Activated naive CD8-positive, alpha-beta T cell treated with anti-CD3 and anti-CD28 coated beads, Interleukin-2, amount 50 U/mL, for 24 hours (primary cell): ENCODE measurements around the gene MRE11.
"Not testable (repeated sequence)": the region's sequence is repeated elsewhere in the genome, so short reads cannot be mapped to it uniquely, and the experiment has no call there.

Source experiments
- ATAC-seq: fragments of 150-1000 bp; cut with Tn5 transposase; one replicate; pipeline ENCODE4 v1.10.0; 2021
- DNase-seq: peaks from one replicate; pipeline ENCODE4 v3.0.0; 2021
- H3K27ac Mint-ChIP-seq: one replicate; pipeline ENCODE4 v1.8.0; 2021; ENCODE audit warnings: mild to moderate bottlenecking, mixed read lengths
- H3K27me3 Mint-ChIP-seq: one replicate; pipeline ENCODE4 v1.8.0; 2021; ENCODE audit warnings: mixed read lengths
- H3K36me3 Mint-ChIP-seq: one replicate; pipeline ENCODE4 v1.8.0; 2021; ENCODE audit warnings: low read depth, mixed read lengths
- H3K4me1 Mint-ChIP-seq: one replicate; pipeline ENCODE4 v1.8.0; 2021; ENCODE audit warnings: mixed read lengths
- H3K4me3 Mint-ChIP-seq: one replicate; pipeline ENCODE4 v1.8.0; 2021; ENCODE audit warnings: mild to moderate bottlenecking, moderate library complexity, mixed read lengths
- H3K9me3 Mint-ChIP-seq: one replicate; pipeline ENCODE4 v1.8.0; 2021; ENCODE audit warnings: mixed read lengths

Gene MRE11

GRCh38 chr11:94423507-94423906 is 70.1 kb downstream of the MRE11 start:
- H3K9me3 Mint-ChIP-seq = peaks cover 4% of the 10 kb centered on the region
- H3K36me3 Mint-ChIP-seq = peaks cover 58% of the 10 kb centered on the region
- no peak for DNase-seq
- H3K4me3 Mint-ChIP-seq = no peak overlapping the region
- ATAC-seq = no peak
- H3K27ac Mint-ChIP-seq = no peak overlapping the region
- H3K4me1 Mint-ChIP-seq = no peaks in the 10 kb centered on the region
- no peaks in the 10 kb centered on the region for H3K27me3 Mint-ChIP-seq

- Mint-ChIP-seq H3K4me3 (no peak overlapping the region), H3K9me3 (no peaks in the 10 kb centered on the region), H3K4me1 (no peaks in the 10 kb centered on the region), H3K36me3 (peaks cover 37% of the 10 kb centered on the region), H3K27ac (no peak overlapping the region), H3K27me3 (no peaks in the 10 kb centered on the region)
- no peak for DNase-seq
- no peak for ATAC-seq
Measured at GRCh38 chr11:94418123-94418765, 75.4 kb downstream of the MRE11 start.

- Mint-ChIP-seq H3K9me3 (peaks cover 4% of the 10 kb centered on the region), H3K27ac (no peak overlapping the region), H3K4me1 (no peaks in the 10 kb centered on the region), H3K4me3 (no peak overlapping the region), H3K36me3 (peaks cover 37% of the 10 kb centered on the region), H3K27me3 (no peaks in the 10 kb centered on the region)
- ATAC-seq (no peak), DNase-seq (no peak)
Measured at GRCh38 chr11:94417386-94417987, 76.2 kb downstream of the MRE11 start.

- ATAC-seq (no peak), DNase-seq (no peak)
- peaks cover 6% of the 10 kb centered on the region for H3K4me1 Mint-ChIP-seq
- H3K27ac Mint-ChIP-seq = no peak overlapping the region
- peaks cover 27% of the 10 kb centered on the region for H3K36me3 Mint-ChIP-seq
- H3K27me3 Mint-ChIP-seq = peaks cover 20% of the 10 kb centered on the region
- H3K9me3 Mint-ChIP-seq = peaks cover 44% of the 10 kb centered on the region
- H3K4me3 Mint-ChIP-seq = no peak overlapping the region
Measured at GRCh38 chr11:94405062-94405833, 88.4 kb downstream of the MRE11 start.

GRCh38 chr11:94402355-94402754 is 91.3 kb downstream of the MRE11 start:
- H3K36me3 Mint-ChIP-seq = peaks cover 4% of the 10 kb centered on the region
- peaks cover 6% of the 10 kb centered on the region for H3K4me1 Mint-ChIP-seq
- peaks cover 45% of the 10 kb centered on the region for H3K27me3 Mint-ChIP-seq
- ATAC-seq = no peak
- DNase-seq = no peak
- no peak overlapping the region for H3K4me3 Mint-ChIP-seq
- peaks cover 21% of the 10 kb centered on the region for H3K9me3 Mint-ChIP-seq
- no peak overlapping the region for H3K27ac Mint-ChIP-seq

DNA sequence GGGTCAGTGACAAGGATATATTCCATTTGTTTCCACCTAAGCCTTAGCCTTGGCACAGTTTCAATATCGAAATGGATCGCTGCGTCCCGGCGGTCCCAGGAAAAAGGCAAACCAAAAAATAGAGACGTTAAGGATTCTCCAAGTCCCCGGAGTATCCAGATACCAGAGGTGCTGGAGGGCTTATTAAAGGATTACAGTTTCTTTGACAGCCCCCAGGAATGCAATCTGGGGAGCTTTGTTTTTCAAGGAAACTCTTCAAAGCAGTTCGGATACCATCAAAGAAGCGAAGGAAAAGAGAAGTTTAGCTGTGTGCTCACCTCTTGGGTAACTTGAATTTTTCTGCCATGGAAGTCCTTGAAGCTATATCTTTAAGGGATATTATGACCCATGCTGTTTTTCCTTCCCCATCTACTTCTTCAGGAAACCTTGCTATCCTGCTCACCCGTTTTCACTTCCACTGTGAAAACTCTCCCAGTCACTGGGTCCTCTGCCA is 91.8 kb downstream of the MRE11 start:
- Mint-ChIP-seq H3K27ac (no peak overlapping the region), H3K4me1 (peaks cover 6% of the 10 kb centered on the region), H3K9me3 (peaks cover 19% of the 10 kb centered on the region), H3K36me3 (peaks cover 1% of the 10 kb centered on the region), H3K27me3 (peaks cover 45% of the 10 kb centered on the region), H3K4me3 (no peak overlapping the region)
- DNase-seq (no peak), ATAC-seq (no peak)

GRCh38 chr11:94400839-94401772 is 92.5 kb downstream of the MRE11 start, which contains the start of gene GPR83:
GPR83 (minus strand) TSS chr11:94401419; CDS start chr11:94401247, 172 bp downstream.
- no peak for DNase-seq
- peaks cover 1% of the 10 kb centered on the region for H3K36me3 Mint-ChIP-seq
- H3K27me3 Mint-ChIP-seq = peaks cover 48% of the 10 kb centered on the region
- peaks cover 15% of the 10 kb centered on the region for H3K9me3 Mint-ChIP-seq
- H3K4me3 Mint-ChIP-seq = no peak within 1 kb of the TSS
- no peak within 1 kb of the TSS for H3K27ac Mint-ChIP-seq
- H3K4me1 Mint-ChIP-seq = peaks cover 6% of the 10 kb centered on the region
- ATAC-seq = no peak

DNA sequence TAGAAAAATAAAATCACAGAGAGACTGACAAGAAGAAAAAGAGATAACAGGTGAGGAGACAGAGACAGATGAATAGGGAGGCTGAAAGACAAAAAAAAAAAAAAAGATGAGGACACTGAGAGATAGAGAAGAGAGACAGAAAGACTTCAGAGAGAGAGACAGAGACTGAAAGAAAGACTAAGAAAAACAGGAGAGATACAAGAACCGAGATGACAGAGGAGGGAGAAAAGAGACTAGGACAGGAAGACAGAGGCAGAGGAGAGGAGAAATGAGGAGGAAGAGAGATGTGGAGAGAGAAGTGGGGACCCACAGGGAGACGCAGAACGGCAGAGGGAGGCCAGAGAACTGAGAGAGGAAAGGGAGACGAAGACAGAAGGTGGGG is 93.2 kb downstream of the MRE11 start:
- peaks cover 6% of the 10 kb centered on the region for H3K4me1 Mint-ChIP-seq
- no peak overlapping the region for H3K4me3 Mint-ChIP-seq

GRCh38 chr11:94400050-94400449 is 93.6 kb downstream of the MRE11 start:
- H3K36me3 Mint-ChIP-seq = peaks cover 1% of the 10 kb centered on the region
- no peak overlapping the region for H3K27ac Mint-ChIP-seq
- no peak for ATAC-seq

More for the DNA sequence above, 93.2 kb downstream of the MRE11 start:
- H3K9me3 Mint-ChIP-seq = peaks cover 11% of the 10 kb centered on the region
- DNase-seq = no peak
- H3K36me3 Mint-ChIP-seq = peaks cover 1% of the 10 kb centered on the region
- no peak for ATAC-seq
- H3K27me3 Mint-ChIP-seq = peaks cover 48% of the 10 kb centered on the region
- H3K27ac Mint-ChIP-seq = no peak overlapping the region

DNA sequence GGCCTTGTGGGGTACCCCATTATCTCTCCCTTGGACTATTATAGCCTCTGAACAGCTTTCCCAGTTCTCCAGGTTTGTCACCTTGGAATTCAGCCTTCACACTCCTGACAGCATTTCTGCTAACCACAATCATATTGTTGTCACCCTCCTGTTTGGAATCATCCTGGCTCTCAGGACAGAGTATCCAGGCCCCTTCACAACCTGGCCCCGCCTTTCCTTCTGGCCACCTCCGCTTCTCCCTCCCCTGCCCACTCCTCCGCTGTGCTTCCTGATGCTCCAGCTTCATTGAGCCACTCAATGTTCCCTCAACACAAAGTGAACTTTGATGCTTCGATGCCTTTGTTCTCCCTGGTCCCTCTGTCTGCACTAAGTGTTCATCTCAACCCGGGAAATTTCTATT is 95.5 kb downstream of the MRE11 start:
- DNase-seq (no peak), ATAC-seq (no peak)
- Mint-ChIP-seq H3K27me3 (peaks cover 52% of the 10 kb centered on the region), H3K27ac (no peak overlapping the region), H3K36me3 (peaks cover 1% of the 10 kb centered on the region), H3K4me3 (no peak overlapping the region), H3K9me3 (peaks cover 7% of the 10 kb centered on the region), H3K4me1 (peaks cover 6% of the 10 kb centered on the region)

More at GRCh38 chr11:94400050-94400449, 93.6 kb downstream of the MRE11 start:
- Mint-ChIP-seq H3K27me3 (peaks cover 49% of the 10 kb centered on the region), H3K4me3 (no peak overlapping the region), H3K9me3 (peaks cover 11% of the 10 kb centered on the region), H3K4me1 (peaks cover 6% of the 10 kb centered on the region)
- DNase-seq = no peak

- no peak overlapping the region for H3K4me3 Mint-ChIP-seq
- DNase-seq = no peak
- ATAC-seq = no peak
Measured at GRCh38 chr11:94396282-94396681, 97.4 kb downstream of the MRE11 start.

GRCh38 chr11:94391937-94392336 is 101.7 kb downstream of the MRE11 start:
- H3K36me3 Mint-ChIP-seq, H3K4me1 Mint-ChIP-seq, DNase-seq, H3K27ac Mint-ChIP-seq, H3K27me3 Mint-ChIP-seq, H3K4me3 Mint-ChIP-seq, ATAC-seq, H3K9me3 Mint-ChIP-seq: not testable (repeated sequence)

More at GRCh38 chr11:94396282-94396681, 97.4 kb downstream of the MRE11 start:
- peaks cover 6% of the 10 kb centered on the region for H3K4me1 Mint-ChIP-seq
- peaks cover 5% of the 10 kb centered on the region for H3K9me3 Mint-ChIP-seq
- H3K27me3 Mint-ChIP-seq = peaks cover 40% of the 10 kb centered on the region
- peaks cover 1% of the 10 kb centered on the region for H3K36me3 Mint-ChIP-seq
- H3K27ac Mint-ChIP-seq = no peak overlapping the region

DNA sequence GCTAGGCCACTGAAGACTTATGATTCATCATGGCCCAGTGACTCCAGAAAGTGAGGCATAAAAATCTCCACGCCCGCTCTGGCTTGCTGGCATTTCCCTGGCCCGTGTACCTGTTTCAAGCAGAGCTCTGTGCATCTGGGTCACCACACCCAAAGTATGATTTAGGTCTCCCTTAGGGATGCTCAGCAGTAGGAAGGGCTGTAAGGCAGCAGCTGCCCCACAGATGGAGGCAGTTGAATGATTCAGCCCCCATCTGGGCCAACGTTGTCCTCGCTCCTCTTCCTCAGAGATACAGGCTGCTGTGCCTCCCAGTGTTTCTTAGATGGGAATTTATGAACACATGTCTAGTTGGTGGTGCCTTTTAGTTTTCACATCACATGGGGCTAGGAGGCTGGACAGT is 114.0 kb downstream of the MRE11 start:
- H3K4me3 Mint-ChIP-seq = no peak overlapping the region
- no peaks in the 10 kb centered on the region for H3K4me1 Mint-ChIP-seq
- DNase-seq (no peak), ATAC-seq (no peak)
- no peak overlapping the region for H3K27ac Mint-ChIP-seq
- no peaks in the 10 kb centered on the region for H3K27me3 Mint-ChIP-seq
- H3K36me3 Mint-ChIP-seq = no peaks in the 10 kb centered on the region
- H3K9me3 Mint-ChIP-seq = no peaks in the 10 kb centered on the region

DNA sequence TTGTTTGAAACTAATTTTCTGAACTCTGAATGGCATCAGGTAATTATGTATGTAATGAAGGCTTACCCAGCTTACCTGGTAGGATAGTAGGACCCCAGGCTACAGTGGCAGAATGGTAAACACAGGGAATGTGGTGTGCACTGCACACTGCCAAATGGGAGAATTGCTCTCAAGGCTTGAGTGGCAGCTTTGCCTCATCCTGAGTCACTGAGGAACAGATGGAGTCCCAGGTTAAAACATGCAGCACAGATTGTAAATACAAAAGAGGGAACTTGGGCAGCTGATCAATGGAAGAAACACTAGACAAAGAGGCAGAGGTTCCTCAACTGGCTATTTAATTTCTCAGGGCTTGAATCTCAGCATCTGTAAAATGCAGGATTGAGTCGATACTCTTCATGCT is 116.8 kb downstream of the MRE11 start:
- peaks cover under 1% of the 10 kb centered on the region for H3K9me3 Mint-ChIP-seq
- no peak overlapping the region for H3K27ac Mint-ChIP-seq
- H3K4me3 Mint-ChIP-seq = no peak overlapping the region
- H3K27me3 Mint-ChIP-seq = peaks cover under 1% of the 10 kb centered on the region
- H3K36me3 Mint-ChIP-seq = no peaks in the 10 kb centered on the region
- no peak for DNase-seq
- no peaks in the 10 kb centered on the region for H3K4me1 Mint-ChIP-seq
- ATAC-seq = no peak
